Spleen (tissue), 11 donors: ENCODE data around the gene C9. TPM values are rescaled to one million over a fixed set of nuclear protein-coding genes. Genes with fewer than 3 reads are reported as not detected.

Experiments used
- DNase-seq: peaks from one replicate; pipeline ENCODE4 v3.0.0-alpha.2; 2020
- H3K27ac ChIP-seq, 8 donors: fragments of 200-600 bp; sonication (generic) in 7 of 8; 1 replicate in 4 of 8; 2 replicates in 4 of 8; pipeline versions ENCODE4 v1.5.0 to v1.8.0; 2016 to 2021; ENCODE audit warnings: inconsistent platforms in 4 of 8, mild to moderate bottlenecking in 4 of 8, moderate library complexity in 1 of 8
- H3K27me3 ChIP-seq, 7 donors: fragments of 200-600 bp; sonication (generic) in 6 of 7; replicated peaks in 1 of 7; 1 replicate in 4 of 7; 2 replicates in 3 of 7; pipeline versions ENCODE4 v1.5.0 to v1.8.0; 2016 to 2021; ENCODE audit warnings: inconsistent platforms in 3 of 7, mild to moderate bottlenecking in 1 of 7
- H3K36me3 ChIP-seq, 6 donors: fragments of 200-600 bp; sonication (generic) in 5 of 6; 1 replicate in 4 of 6; 2 replicates in 2 of 6; pipeline versions ENCODE4 v1.5.0 to v1.8.0; 2016 to 2021; ENCODE audit warnings: inconsistent platforms in 2 of 6
- H3K4me1 ChIP-seq, 6 donors: fragments of 200-600 bp; sonication (generic) in 5 of 6; 1 replicate in 3 of 6; 2 replicates in 3 of 6; pipeline versions ENCODE4 v1.5.0 to v1.8.0; 2016 to 2021; ENCODE audit warnings: inconsistent platforms in 3 of 6
- H3K4me3 ChIP-seq, 8 donors: fragments of 200-600 bp; sonication (generic) in 7 of 8; 1 replicate in 4 of 8; 2 replicates in 4 of 8; pipeline versions ENCODE4 v1.5.0 to v1.8.0; 2016 to 2021; ENCODE audit warnings: inconsistent platforms in 4 of 8, mild to moderate bottlenecking in 4 of 8, moderate library complexity in 2 of 8
- H3K9me3 ChIP-seq, 8 donors: fragments of 200-600 bp; sonication (generic) in 7 of 8; 1 replicate in 4 of 8; 2 replicates in 4 of 8; pipeline versions ENCODE4 v1.5.0 to v1.8.0; 2016 to 2021; ENCODE audit warnings: inconsistent platforms in 4 of 8
- POLR2A ChIP-seq, 3 donors: fragments of 450-650 bp; IDR thresholded peaks; one replicate each; pipeline ENCODE4 v1.5.1; 2017; ENCODE audit warnings: antibody characterized with exemption in 3 of 3, mild to moderate bottlenecking in 1 of 3
- POLR2AphosphoS5 ChIP-seq, 3 donors: sonication (generic); formaldehyde crosslinking; IDR thresholded peaks; one replicate each; pipeline ENCODE4 v1.5.1; 2017; ENCODE audit warnings: antibody characterized with exemption in 3 of 3
- WGBS, 5 donors: extraction: QIAGEN DNeasy Blood & Tissue Kit in 3 of 5; methylation state at CpG; one replicate each; pipeline versions ENCODE4 v1.1.5 to v1.1.7; 2013 to 2018; 5-methylcytosine and 5-hydroxymethylcytosine counted together
- intact Hi-C: fragments of 100-400 bp; cut with DNase I; formaldehyde crosslinking; loops from one replicate; pipeline ENCODE4 v1.15.0; 2023; ENCODE audit warnings: low total_unique reads
- polyA plus RNA-seq, 3 donors: library from polyadenylated mRNA; stranded (reverse); fragments of 200-250 nt; gene quantifications; one replicate each; pipeline ENCODE4 v1.2.1, GENCODE V29; 2013
- total RNA-seq, 7 donors: library from RNA; depleted of rRNA in 3 of 7; stranded (reverse); fragments of >200 nt in 3 of 7; fragmentation: NEBNext Ultra II Directional in 4 of 7; extraction: Animal tissue kit (Norgen Biotek cat#: 25700) in 4 of 7; gene quantifications; one replicate each; pipeline versions ENCODE4 v1.1.0 to v1.2.1, GENCODE V29; 2016 to 2021
- TF ChIP-seq, protein P1 (sequence below), 11 experiments: fragments of 200-600 bp in 7 of 11; fragments of 450-650 bp in 4 of 11; sonication (generic) in 4 of 11; IDR thresholded peaks in 8 of 11; conservative IDR thresholded peaks in 3 of 11; 1 replicate in 7 of 11; 2 replicates in 4 of 11; pipeline versions ENCODE4 v1.4.0 to v1.8.0; 2016 to 2021; ENCODE audit warnings: antibody characterized with exemption in 11 of 11, inconsistent platforms in 4 of 11, mild to moderate bottlenecking in 1 of 11
- donor health status: healthy with polysubstance abuse.
- donor health status: DM: no; HTN: no; CAD: no; lungs with moderate emphysema.
- donor health status: DM: no; HTN: no; CAD: no.
- donor health status: Bipolar disorder and iron deficiency.
- donor health status: healthy.
- donor health status: DM: no; HTN: no; CAD: no.
- donor health status: DM: yes; HTN: yes; CAD: no.

C9 gene
- total and polyA plus RNA-seq, 10 donors: 0.55 TPM; not detected in 9

- WGBS, 5 donors: 94 to 100% (median 95%) methylated on average over 1 of the region's 1 CpG
- TF ChIP-seq, protein P1, sequence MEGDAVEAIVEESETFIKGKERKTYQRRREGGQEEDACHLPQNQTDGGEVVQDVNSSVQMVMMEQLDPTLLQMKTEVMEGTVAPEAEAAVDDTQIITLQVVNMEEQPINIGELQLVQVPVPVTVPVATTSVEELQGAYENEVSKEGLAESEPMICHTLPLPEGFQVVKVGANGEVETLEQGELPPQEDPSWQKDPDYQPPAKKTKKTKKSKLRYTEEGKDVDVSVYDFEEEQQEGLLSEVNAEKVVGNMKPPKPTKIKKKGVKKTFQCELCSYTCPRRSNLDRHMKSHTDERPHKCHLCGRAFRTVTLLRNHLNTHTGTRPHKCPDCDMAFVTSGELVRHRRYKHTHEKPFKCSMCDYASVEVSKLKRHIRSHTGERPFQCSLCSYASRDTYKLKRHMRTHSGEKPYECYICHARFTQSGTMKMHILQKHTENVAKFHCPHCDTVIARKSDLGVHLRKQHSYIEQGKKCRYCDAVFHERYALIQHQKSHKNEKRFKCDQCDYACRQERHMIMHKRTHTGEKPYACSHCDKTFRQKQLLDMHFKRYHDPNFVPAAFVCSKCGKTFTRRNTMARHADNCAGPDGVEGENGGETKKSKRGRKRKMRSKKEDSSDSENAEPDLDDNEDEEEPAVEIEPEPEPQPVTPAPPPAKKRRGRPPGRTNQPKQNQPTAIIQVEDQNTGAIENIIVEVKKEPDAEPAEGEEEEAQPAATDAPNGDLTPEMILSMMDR (IDR thresholded peaks at IDR 0.05 in 8 of 11, conservative IDR thresholded peaks at IDR 0.05 in 3 of 11): no peak
- no peak for TF ChIP-seq POLR2A (IDR thresholded peaks at IDR 0.05)
- TF ChIP-seq POLR2AphosphoS5 (IDR thresholded peaks at IDR 0.05): no peak
- Histone ChIP-seq H3K4me1 (no peaks in the 10 kb centered on the region), H3K36me3 (no peaks in the 10 kb centered on the region), H3K4me3 (no peak overlapping the region), H3K27ac (no peak overlapping the region), H3K27me3 (no peaks in the 10 kb centered on the region), H3K9me3 (no peaks in the 10 kb centered on the region)
- intact Hi-C loops: no loop called here
- no peak for DNase-seq
Observed at GRCh38 chr5:39333104-39333503, 31.2 kb downstream of the C9 start.

- H3K27ac ChIP-seq: no peak overlapping the region
- no peak overlapping the region for H3K4me3 ChIP-seq
- TF ChIP-seq, protein P1 (IDR thresholded peaks at IDR 0.05 in 8 of 11, conservative IDR thresholded peaks at IDR 0.05 in 3 of 11): no peak
- TF ChIP-seq POLR2A (IDR thresholded peaks at IDR 0.05) (no peak), POLR2AphosphoS5 (IDR thresholded peaks at IDR 0.05) (no peak)
- intact Hi-C loops: no loop called here
- 84 to 96% (median 93%) methylated on average over 2 of the region's 2 CpGs for WGBS, 5 donors
- no peak for DNase-seq
- H3K27me3 ChIP-seq: no peaks in the 10 kb centered on the region
- no peaks in the 10 kb centered on the region for H3K9me3 ChIP-seq
- no peaks in the 10 kb centered on the region for H3K4me1 ChIP-seq
- no peaks in the 10 kb centered on the region for H3K36me3 ChIP-seq
Observed at GRCh38 chr5:39331861-39332381, 32.4 kb downstream of the C9 start.

DNA sequence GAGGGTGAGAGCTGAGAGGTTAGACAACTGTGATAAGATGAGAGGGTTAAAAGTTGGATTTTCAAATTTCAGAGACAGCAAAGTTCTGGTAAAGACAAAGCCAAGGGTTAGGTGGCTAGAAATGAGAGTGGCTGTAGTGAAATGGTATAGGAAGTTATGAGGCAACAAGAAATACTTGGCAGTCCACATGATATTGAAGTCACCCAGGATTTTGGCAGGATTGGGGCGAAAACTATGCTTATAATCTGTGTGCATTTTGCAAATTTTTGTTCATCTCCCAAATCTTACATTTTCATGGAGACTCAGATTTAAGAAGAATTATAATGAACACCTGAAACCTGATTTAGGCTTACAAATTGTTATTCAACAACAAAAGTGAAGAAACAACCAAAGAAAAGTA, 35.6 kb downstream of the C9 start:
- TF ChIP-seq POLR2A (IDR thresholded peaks at IDR 0.05) (no peak), POLR2AphosphoS5 (IDR thresholded peaks at IDR 0.05) (no peak)
- TF ChIP-seq, protein P1 (IDR thresholded peaks at IDR 0.05 in 8 of 11, conservative IDR thresholded peaks at IDR 0.05 in 3 of 11): no peak

DNA sequence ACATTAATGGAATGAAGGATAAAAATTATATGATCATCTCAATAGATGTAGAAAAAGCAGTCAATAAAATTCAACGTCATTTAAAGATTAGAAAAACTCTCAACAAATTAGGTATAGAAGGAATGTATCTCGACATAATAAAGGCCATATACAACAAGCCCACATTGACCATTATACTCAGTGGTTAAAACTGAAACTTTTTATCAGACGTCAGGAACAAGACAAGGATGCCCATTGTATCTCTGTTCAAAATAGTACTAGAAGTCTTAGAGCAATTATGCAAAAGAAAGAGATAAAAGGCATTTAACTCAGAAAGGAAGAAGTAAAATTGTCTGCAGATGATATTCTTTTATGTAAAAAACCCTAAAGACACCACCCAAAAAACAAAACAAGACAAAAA, 40.8 kb downstream of the C9 start:
- Histone ChIP-seq H3K27me3 (peaks cover 0 to 5% (median 0%) of the 10 kb centered on the region in 7 donors), H3K9me3 (peaks cover 0 to 7% (median 2%) of the 10 kb centered on the region in 8 donors), H3K27ac (no peak overlapping the region), H3K36me3 (no peaks in the 10 kb centered on the region), H3K4me3 (no peak overlapping the region), H3K4me1 (no peaks in the 10 kb centered on the region)
- intact Hi-C loops: no loop called here
- DNase-seq: no peak
- 69 to 86% (median 83%) methylated on average over 3 of the region's 3 CpGs for WGBS, 5 donors
- TF ChIP-seq, protein P1 (IDR thresholded peaks at IDR 0.05 in 8 of 11, conservative IDR thresholded peaks at IDR 0.05 in 3 of 11): no peak
- TF ChIP-seq POLR2AphosphoS5 (IDR thresholded peaks at IDR 0.05) (no peak), POLR2A (IDR thresholded peaks at IDR 0.05) (no peak)

More for the DNA sequence above, 35.6 kb downstream of the C9 start:
- no peak overlapping the region for H3K4me3 ChIP-seq
- H3K4me1 ChIP-seq: no peaks in the 10 kb centered on the region
- H3K9me3 ChIP-seq: no peaks in the 10 kb centered on the region
- no peak overlapping the region for H3K27ac ChIP-seq
- no peaks in the 10 kb centered on the region for H3K36me3 ChIP-seq
- DNase-seq: no peak
- H3K27me3 ChIP-seq: no peaks in the 10 kb centered on the region
- WGBS, 5 donors: 85 to 100% (median 92%) methylated on average over 1 of the region's 1 CpG
- intact Hi-C loops: no loop called here
